Activated CD8-positive, alpha-beta memory T cell treated with anti-CD3 and anti-CD28 coated beads for 24 hours (primary cell): ENCODE measurements around the gene BCL2.

Experiments
- DNase-seq: peaks from one replicate; pipeline ENCODE4 v3.0.0-alpha.2; 2020

BCL2 gene

DNA sequence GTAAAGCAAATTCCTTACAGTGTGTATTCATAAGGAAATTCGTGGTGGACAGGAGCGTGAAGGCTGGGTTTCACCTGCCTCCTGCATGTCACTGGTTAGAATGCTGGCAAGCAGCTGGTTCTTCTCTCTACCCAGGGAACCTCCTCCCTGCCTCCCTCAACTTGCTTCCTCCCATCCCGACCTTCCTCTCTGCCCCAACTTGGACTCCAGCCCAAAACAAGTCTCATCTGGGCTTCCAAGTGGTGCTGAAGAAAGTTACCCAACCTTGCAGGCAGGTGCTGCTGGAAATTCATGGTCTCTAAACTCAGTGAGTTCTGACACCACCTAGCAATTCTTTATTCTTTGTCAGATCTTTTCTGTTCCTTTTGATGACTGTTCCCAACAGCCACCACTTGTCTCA lies 184.5 kb downstream of the BCL2 start:
- peak; percentile 52 for DNase-seq

DNA sequence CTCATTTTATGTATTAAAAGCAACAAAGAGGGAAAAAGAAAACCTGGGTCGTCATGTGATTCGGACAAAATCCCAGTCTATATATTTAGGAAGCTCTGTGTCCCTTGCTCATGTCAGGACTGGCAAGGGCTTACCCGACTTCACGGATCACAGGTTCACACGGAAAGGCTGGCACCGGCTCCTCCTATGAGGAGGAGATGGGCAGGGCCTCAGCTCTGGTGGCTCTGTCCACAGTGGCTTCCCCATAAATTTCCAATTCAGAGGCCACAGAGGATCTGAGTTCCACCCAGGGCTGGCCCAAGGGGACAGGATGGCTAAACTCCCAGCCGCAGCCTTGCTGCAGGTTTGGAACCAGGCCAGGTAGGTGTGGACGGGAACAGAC lies 186.8 kb downstream of the BCL2 start:
- peak; percentile 53 for DNase-seq

DNA sequence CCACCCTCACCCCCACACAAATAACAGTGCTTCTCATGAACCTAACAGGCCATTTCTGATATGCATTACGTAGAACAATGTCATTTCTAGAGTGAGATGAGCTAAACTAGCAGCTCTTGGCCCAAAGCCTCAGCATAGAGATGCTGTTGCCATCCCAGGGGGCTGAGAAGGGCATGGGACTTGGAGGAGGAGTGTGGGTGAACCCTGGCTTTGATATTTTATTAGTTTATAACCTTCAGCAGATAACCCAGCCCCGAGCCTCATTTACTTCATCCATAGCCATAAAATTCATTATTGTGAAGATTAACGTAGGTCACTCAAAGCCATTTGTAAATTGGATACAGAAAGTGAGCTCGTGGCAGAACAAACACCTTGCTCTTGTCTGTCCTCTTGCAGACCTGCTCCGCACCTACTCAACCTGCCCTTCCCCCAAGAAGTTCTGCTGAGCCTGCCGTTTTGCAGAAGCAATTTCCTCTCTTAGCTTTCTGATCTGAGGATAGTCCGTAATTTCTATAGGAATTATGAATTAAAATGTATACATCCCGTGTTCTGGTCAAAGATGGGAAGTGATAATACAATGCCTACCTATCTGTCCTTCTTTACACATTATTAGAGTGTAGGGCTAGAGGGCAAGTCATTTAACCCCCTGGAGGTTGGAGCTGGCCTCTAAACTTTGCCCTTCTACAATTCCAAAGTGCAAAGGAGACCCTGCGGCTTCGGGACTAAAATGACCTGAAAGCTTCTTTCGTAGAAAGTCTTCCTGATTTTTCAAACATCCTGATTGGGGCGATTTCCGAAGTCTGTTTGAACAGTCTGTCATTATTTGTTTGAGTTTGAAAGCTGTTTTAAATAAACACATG lies 187.4 kb downstream of the BCL2 start:
- DNase-seq, result peak; percentile 47

DNA sequence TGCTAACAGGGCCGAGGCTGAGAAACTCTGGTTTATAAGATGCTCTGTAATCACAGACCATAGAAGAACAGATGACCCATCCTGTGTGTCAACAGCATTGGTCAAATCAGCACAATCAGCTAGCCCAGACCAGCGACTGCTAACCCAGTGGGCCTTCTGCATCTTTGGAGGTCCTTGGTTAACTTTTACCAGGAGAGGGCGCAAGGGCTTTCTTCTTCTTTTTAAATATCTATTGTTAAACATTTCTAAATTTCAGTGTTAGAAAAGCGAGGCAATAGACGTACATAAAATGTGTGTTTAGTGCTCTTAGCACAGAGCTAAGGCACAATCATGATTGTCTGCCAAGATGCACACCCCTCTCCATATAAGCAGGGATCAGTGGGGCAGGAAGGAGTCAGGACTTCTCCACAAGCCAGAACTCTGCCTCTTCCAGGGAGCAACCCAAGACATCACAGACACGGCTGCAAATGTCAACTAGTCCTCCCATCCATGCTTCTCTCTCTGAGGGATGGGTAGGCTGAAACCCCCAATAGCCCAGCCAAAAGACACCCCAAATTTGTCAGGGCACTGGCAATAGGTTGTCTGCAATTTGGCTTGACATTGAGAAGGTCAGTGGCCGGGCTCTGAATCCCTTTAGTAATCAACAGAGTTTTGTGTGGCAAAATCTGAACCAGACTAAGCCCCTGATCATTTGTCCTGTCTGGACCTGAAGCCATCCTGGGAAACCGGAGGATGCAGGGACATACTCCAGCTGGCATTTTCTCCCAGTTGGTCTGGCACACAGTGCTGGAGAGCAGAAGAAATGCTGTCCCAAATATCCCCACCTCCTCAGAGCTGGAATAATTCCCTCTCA lies 188.2 kb downstream of the BCL2 start:
- peak; percentile 75 for DNase-seq

DNA sequence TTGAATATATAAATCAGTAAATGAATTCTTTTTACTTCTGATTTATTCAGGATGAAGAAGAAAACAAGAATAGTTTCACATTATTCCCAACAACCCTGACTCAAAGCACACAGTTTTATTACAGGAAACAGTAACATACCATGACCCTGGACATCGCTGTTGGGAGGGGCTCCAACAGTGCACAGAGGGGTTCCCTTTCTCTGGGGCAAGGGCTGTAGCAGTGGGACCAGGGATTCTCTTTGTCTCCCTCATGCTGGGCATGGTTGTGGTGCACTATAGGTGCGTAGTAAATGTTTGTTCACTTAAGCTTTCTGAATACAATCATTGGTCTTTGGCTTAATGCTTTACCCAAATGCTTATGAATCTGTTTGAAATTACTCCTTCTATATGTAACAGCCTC lies 189.4 kb downstream of the BCL2 start:
- peak; percentile 50 for DNase-seq

DNA sequence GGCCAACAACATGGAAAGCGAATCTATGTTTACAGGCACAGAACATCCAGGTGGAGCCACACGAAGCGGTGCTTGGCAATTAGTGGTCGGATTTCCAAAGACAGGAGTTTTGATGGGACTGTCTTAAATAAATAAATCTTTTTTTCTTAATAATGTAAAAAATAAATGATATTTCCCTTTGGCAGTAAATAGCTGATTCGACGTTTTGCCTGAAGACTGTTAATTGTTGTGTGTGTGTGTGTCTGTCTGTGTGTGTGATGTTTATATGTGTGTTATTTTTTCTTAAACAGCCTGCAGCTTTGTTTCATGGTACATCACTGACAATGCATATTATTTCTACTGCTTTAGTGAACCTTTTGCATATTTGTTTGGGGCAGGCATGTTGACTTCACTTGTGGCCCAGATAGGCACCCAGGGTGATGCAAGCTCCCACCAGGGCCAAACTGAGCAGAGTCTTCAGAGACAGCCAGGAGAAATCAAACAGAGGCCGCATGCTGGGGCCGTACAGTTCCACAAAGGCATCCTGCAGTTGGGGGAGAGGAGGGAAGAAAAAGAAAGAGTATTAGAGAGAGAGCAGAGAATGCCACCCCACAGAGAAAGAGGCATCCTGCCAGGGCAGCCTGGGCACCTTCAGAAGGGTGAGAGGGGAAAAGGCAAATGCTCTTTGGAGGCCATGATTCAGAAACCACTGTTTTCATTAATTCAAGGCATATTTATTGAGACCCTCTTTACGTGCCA lies 191.2 kb downstream of the BCL2 start:
- peak; percentile 37 for DNase-seq

DNA sequence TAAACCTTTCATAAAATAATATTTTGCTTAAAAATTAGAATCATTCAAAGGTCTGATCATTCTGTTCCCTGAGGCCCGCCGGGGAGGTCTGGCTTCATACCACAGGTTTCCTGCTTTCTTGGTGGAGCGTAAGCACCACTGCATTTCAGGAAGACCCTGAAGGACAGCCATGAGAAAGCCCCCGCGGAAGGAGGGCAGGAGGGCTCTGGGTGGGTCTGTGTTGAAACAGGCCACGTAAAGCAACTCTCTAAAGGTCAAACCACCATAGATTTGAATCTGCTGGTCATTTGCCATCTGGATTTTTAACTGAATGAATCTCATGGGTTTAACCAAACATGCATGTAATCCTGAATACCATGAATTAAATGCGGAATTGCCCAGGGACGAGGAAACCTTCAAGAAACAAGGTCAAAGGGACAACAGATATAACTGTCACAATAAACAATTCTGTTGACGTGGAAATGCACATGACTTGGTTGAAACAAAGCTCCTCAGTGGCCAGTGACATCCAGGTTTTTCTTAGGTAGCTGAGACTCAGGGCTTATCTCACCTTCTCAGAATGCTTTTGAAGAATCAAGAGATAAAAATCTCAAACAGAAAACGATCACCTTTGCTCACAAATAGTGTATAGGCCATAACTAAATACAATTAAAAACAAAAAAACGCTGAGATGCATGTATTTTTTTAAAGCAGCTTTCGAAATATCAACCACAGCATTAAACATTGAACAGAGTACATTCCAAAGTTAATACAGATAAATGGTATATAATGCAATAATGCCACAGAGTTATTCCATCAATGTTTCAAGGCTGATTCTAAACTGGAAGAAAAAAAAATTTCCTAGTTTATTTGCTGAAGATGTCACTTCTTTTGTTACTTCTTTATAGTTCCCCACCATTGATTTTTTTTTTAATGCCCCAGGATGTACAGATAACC lies 193.2 kb downstream of the BCL2 start:
- DNase-seq, result peak; percentile 37

DNA sequence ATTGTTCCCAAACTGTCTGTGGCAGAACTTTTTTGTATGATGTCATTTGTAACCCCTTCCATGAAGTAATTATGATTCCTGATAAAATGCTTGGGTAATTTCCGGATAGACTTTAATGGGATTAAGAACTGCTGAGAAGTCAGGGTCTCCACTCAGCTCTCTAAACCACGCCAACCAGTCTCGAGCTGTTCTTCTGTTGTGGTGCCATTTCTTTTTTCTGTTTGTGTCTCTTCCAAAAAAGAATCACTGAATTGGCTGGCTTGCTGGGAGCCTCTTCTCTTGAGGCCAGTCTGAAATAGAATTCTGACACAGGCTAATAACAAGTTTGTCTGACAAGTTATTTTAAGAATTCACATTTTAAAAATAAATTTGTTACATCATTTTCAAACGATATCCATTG lies 198.9 kb downstream of the BCL2 start:
- no peak for DNase-seq

DNA sequence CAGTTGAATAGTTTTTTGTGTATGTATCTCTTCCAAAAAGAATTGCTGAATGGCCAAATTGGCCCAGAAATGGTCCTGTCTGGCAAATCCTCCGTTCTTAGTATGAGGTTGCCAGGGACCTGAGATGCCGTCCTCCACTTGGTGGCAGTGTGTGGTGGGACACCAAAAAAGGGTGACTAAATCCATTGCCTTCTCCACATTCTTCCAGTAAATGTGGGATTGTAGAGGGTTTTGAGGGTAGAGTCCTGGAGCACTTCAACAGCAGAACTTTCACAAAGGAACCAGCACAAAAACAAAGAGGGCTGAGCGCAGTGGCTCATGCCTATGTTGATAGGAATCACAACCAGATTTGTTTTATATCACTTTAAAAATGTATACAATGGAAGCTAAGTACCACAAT lies 199.9 kb downstream of the BCL2 start:
- peak; percentile 56 for DNase-seq

DNA sequence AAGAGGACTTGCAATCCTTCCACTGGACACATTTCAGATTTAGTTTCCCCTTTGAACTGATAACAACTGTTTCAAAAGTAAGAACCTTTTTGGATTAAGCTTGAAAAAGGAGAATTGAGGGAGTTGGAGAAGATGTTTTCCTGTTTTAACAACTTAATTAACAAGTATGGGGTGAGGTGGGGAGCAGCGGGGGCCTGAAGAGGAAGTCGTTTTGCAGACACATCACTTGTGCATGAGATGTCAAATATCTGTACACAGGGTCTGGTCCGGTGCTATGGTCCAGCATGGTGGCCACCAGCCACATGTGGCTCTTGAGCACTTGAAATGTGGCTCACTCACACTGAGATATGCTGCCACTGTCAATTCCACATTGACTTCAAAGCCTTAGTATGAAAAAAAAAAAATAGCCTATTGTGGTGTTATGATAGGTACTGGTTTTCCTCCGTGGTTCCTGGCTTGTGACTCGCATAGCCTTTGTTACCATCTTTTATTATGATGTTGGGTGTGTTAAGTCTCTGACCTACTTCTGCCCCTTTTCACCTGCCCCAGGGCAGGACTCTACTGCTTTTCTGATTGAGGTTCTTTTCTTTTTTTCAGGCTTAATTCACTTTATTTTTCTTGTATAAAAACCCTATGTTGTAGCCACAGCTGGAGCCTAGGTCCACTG lies 205.5 kb downstream of the BCL2 start:
- no peak for DNase-seq

DNA sequence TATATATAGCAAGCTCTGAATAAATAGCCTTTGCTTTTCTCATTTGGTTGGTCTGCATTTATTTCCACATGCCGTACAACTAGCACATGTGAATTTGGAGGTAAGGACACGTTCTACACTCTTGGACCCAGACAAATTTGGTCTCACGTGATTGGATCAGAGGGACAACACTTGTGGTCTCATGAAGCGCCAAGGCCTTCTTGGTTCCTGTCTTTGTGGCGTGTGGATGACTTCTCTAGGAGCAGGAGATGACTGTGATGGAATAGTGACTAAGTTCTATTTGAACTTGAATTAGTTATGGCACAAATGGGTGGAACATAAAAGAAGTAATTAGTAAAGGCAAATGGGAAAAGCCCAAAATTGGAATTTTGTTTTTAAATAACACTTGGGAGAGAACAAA lies 206.9 kb downstream of the BCL2 start:
- no peak for DNase-seq

DNA sequence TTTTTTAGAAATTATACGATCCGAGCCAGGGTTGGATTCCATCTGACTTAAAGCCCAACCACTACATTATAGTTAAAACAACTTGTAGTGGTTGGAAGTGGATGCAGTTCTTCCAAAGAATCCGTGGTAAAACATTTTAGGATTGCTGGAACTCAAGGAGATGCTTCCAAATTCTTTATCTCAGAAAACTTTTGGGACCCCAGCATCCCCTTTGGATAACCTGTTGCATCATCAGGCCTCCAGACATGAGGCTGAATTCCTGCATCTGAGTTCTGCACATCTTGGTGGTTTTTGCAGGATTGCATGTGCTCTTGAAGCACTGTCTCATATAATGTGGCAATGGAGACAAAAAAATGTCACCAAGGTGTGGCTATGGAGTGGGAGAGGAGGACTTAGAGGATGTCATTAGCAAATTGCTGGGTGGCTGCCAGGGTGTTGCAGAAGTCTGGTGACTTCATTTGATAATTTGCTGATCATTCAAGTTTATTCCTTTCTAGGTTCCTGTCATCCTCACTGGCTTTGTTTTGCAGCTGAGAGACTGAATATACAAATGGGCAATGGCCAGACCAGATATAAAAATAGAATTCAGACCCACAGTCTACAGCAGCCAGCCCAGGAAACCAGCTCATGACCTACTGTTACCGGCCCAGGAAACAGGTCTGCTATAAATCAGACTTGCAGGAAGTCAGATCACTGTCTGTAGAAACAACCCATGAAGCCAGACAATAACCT lies 207.7 kb downstream of the BCL2 start:
- no peak for DNase-seq

DNA sequence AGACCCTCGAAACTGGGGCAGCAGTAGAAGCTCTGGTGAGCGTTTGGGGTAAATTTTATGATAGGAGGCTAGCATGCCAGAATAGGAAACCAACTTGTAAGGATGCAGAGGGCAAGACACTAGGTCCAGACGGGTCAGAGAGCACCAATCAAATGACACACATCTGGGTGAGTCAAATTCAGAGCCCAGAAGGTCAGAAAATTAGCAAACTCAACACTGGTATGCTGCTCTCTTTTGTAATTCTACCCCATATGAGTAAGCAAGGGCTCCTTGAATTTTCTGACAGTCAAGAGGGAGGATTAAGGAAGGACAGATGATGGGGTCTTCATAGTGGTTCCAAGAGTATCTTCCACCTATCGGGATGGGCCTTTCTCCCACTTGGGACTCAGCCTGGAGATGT lies 209.8 kb downstream of the BCL2 start:
- no peak for DNase-seq

DNA sequence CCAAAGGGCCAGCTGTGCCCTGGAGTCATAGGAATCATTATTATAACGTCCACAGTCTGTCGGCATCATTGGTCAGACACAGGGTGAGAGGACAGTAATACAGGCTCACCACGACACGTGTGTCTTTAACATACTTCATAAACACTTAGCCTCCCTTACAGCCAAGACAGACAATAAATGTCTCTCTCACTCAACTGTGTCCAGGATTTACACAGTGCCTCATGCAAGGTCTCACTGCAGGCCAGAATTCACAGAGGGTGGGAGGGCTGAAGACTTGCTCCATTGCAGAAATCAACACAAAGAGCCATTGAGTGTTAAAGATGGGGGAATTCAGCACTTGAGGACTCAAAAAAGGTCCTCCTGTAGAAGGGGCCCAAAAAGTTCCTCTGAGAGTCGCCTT lies 210.5 kb downstream of the BCL2 start:
- DNase-seq, result no peak

DNA sequence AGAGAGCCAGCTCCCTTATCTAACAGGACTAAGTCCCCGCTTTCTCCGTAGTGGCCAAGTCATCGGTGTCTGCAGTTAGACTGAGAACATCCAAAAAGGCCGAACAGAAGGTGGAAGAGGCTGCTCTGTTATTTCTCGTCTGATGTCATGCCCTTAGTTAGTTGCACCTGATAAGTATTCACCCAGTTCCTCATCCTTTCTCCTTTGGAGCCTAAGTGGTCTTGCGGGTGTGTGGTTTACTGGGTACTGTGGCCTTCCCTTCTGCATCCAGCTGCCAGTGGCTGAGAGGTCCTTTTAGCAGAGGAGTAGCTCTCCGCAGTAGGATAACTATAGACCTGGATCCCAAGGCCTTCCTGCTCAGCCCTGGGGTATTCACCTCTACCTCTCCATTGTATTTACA lies 211.6 kb downstream of the BCL2 start:
- no peak for DNase-seq

DNA sequence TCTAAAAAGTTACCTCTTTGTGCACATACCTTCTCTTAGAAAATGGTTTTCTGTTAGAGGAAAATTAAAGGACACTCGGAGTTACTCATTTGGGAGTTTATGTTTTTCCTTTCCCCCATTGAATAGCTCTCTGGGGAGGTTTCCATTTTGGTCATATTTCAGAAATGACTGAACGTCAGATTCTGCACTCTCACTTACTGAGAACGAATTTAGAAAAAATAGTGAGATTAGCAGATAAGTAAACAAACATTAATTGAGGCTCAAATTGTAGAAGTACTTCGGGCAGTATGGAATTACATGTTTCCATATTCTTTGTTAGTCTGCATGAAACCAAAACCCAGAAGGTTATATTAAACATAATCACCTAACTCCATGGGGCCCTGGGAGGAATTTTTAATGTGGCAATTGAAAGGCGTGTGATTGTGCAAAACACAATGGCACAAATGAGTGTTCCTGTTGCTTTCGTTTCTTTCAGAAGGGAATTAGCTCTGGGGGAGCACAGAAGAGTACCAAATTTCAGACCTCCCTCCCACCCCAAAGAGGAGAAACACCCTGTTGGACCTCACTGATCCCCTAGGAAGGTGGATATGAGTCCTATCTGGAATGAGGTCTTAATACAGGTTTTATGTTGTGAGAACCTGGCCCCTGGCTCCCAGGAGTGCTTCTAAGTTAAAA lies 212.3 kb downstream of the BCL2 start:
- DNase-seq, result no peak

DNA sequence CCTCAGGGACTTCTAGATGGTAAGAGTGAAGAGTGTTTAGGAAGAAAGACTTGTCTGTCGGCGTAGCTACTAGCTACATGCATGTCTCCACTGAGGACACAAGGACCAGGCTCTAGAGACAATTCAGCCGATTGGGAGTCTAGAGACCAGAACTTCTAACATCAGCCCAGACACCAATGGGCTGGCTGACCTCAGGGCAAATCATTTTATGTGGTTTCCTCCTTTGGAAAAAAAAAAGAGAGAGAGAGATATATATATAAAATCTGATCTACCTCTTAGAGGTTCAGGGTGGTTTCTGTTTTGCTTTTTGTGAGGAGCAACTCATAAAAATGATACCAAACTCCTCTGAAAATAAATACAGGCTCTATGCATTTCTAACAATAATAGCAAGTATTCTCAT lies 212.8 kb downstream of the BCL2 start:
- DNase-seq, result no peak

DNA sequence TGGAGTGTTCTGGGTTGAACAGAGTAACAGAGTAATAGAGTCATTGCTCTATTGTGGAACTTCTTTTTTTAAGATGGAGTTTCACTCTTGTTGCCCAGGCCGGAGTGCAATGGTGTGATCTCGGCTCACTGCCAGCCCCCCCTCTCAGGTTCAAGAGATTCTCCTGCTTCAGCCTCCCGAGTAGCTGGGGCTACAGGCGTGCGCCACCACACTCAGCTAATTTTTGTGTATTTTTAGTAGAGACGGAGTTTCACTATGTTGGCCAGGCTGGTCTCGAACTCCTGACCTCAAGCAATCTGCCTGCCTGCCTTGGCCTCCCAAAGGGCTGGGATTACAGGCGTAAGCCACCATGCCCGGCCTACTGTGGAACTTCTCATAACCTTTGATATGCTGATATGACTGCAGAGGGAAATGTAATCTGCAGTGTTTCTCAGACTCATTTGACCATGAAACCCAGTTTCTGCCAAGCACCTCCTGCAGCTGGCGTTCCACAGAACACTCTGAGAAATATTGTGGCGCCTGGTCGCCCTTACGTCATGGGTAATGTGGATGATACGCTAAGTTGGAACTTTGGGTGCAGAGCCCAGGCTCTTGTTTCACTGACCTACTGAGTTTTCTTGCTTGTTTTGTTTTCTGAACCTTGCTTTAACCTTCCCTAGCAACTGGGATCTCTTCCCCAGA lies 213.8 kb downstream of the BCL2 start:
- no peak for DNase-seq

DNA sequence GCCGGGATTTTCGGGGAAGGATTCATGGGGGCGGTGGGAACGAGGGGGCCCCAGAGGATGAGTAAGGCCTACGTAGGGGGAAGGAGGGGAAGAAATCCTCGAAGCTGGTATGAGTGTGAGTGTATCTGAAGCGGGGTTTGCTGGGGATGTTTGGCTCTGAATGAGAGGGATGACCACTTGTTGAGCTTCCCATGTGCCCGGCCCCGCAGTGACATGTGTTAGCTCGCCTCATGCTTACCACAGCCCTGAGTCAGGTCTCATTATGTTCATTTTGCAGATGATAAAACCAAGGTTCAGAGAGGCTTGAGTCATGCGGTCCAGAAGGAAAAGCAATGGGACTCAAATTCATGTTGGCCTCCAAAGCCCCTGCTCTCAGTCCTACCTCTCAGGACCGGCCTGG lies 214.7 kb downstream of the BCL2 start:
- DNase-seq, result no peak
